ENCODE measurements around the gene ODF4. TPM values are rescaled to one million over a fixed set of nuclear protein-coding genes. Genes with fewer than 3 reads are reported as not detected.
"Not testable (repeated sequence)": the region's sequence is repeated elsewhere in the genome, so short reads cannot be mapped to it uniquely, and the experiment has no call there.

The ODF4 gene
- total RNA-seq, 1 donor from 2014 or later = not detected

DNA sequence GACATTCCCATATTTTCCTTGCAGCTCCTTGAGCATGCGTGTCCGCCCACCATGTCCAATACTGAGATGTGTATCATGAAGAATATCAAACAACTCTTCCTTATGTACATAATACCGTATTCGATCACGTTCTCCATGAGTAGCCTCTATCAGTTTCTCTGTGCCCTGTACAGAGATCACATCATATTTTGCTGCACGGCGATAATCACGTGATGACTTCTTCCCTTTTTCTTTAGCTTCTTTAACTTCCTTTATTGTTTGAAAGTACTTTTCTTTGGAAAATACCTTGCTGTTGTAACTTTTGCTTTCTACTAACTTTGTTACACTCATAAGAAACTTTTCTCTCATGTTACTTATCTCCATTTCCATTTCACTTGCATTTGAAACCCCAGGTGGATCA lies 30.3 kb downstream of the ODF4 start:
- DNase-seq (ENCODE audit: low spot score) = no peak

DNA sequence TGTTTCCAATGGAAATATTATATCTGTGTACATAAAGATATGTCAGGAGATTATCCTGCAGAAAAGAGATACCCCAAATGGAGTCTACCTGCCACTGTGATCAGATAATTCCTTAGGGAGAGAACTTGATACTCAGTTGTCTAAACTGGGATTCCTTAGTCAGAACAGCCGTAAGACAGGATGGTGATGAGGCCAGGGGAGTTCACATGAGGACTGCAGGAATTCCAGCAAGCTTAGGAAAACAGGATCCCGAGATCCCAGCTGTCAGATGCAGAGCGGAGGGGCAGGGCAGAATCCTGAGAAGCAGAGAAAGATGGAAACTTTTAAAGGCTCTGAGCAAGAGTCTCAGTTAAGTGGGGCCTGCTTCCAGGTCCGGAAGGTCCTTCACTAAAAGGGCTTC lies 32.1 kb downstream of the ODF4 start:
- DNase-seq (ENCODE audit: low spot score) = no peak

DNA sequence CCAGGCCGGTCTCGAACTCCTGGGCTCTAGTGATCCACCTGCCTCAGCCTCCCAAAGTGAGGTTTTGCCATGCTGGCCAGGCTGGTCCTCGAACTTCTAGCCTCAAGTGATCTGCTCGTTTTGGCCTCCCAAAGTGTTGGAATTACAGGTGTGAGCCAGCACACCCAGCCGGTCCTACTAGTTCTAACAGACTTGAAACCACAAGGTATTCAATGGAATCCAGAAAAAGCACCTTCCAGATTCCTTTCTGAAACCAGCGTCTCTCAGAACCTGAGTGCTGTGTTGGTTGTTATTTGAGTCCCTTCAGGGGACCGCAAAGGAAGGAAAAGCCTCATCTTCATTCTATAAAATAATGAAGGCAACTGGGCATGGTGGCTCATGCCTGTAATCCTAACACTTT lies 32.8 kb downstream of the ODF4 start:
- DNase-seq (ENCODE audit: low spot score) = no peak

DNA sequence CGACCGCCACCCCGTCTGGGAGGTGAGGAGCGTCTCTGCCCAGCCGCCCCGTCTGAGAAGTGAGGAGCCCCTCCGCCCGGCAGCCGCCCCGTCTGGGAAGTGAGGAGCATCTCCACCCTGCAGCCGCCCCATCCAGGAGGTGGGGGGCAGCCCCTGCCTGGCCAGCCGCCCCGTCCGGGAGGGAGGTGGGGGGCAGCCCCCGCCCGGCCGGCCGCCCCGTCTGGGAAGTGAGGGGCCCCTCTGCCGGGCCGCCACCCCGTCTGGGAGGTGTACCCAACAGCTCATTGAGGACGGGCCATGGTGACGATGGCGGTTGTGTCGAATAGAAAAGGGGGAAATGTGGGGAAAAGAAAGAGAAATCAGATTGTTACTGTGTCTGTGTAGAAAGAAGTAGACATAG lies 34.2 kb downstream of the ODF4 start:
- not testable (repeated sequence) for DNase-seq (ENCODE audit: low spot score)

DNA sequence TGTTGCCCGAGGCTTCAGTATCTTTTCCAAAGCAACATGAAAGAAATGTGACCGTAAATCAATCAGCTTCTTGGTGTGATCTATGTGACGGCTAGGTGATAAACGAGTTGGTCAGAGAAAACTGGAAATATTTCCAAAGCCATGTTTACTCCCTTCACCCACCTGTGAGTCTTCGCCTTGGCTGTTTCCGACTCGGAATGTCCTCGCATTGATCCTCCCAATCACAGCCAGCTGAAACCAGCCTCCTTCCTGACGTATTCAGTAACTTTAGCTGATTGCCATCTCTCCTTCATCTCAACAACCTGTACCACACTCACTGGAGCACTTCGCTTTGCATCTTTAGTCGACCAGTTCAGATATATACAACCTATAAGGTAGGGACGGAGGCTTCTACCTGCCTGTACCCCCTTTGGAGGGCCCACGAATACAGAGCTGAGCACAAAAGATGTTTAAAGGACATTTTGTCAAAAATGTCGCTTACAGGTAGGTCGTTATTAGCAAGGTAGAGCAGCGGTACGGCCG lies 36.2 kb downstream of the ODF4 start:
- DNase-seq (ENCODE audit: low spot score) = peak; percentile 50

DNA sequence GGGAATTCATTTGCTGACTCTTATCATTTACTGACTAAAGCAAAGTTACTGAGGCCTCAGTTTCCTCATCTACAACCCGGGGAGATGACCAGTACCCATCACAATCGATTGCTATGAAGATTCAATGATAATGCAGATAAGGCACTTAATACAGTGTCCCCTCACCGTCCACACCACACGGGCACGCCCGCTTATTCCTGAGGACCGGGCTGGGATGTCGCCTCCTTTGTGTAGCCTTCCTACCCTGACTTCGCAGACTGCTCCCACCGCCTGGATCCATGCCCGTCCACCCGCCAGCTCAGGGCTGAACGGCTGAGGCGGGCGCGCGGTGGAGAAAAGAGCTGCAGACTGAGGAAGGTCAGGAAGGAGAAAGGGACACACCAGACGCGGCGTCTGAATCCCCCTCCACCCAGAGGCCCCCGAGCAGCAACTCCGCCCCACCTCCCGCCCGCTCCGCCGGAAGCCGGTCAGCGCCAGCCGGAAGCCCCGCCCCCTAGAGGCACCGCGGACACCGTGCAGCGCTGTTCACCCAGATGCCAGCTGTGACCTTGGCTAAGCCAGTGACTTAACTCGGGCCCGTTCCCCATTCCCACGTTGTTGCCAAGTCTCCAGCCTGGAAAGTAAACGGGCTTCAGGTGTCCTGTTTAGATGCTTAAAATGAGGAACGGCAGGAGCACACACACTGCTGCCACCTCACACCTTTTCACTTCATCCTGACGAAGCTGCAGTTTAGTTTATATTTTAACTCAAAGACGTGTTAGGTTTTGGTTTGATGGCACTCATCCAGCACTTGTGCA lies 36.8 kb downstream of the ODF4 start, which contains the start of gene KRABD2:
Gene KRABD2, minus strand, starts transcription at position 434 of the 797 bp plus-strand sequence.
- DNase-seq (ENCODE audit: low spot score) = peak; percentile 88

DNA sequence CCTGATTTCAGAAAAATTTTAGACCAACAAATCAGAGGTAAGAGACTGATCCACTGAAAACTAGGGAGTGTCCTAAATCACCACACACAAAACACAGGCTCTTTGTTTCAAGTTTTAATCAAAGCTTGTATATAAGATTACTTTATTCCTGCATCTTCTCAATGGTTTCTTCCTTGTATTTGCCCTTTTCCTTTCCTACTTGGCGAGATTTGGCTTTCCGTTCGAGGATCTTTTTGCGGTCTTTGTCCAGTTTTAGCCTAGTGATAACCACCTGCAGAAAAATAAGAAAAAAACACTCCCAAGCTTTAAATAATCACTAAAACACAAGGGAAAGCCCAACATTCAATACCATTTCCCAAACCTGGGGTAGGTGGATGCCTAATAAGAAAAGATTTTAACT lies 37.8 kb downstream of the ODF4 start:
- no peak for DNase-seq (ENCODE audit: low spot score)

DNA sequence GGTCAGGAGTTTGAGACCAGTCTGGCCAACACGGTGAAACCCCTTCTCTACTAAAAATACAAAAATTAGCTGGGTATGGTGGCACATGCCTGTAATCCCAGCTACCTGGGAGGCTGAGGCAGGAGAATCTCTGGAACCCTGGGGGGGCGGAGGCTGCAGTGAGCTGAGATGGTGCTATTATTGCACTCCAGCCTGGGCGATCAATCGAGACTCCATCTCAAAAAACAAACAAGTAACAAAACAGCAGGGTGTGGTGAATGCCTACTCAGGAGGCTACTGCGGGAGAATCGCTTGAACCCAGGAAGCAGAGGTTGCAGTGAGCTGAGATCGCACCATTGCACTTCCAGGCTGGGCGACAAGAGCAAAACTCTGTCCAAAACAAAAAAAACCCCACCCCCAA lies 38.5 kb downstream of the ODF4 start:
- DNase-seq (ENCODE audit: low spot score) = not testable (repeated sequence)

DNA sequence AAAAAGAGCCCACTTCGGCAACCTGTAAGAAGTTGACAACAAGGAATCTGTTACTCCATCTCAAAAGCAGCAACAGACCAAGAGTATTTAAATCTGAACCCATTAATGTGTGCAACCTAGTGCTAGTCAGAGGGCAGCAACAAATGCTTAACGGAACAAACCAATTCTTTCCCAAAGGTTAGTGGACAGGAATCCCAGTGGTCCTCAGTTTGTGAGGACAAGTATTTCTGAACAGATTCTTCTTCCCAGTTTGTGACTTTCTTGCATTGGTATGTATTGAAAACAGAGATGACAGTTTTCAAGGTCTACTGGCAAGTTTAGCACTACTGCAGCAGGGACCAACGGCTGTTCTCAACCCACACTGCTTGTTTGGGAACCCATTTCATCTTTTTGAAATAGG lies 40.4 kb downstream of the ODF4 start:
- no peak for DNase-seq (ENCODE audit: low spot score)

DNA sequence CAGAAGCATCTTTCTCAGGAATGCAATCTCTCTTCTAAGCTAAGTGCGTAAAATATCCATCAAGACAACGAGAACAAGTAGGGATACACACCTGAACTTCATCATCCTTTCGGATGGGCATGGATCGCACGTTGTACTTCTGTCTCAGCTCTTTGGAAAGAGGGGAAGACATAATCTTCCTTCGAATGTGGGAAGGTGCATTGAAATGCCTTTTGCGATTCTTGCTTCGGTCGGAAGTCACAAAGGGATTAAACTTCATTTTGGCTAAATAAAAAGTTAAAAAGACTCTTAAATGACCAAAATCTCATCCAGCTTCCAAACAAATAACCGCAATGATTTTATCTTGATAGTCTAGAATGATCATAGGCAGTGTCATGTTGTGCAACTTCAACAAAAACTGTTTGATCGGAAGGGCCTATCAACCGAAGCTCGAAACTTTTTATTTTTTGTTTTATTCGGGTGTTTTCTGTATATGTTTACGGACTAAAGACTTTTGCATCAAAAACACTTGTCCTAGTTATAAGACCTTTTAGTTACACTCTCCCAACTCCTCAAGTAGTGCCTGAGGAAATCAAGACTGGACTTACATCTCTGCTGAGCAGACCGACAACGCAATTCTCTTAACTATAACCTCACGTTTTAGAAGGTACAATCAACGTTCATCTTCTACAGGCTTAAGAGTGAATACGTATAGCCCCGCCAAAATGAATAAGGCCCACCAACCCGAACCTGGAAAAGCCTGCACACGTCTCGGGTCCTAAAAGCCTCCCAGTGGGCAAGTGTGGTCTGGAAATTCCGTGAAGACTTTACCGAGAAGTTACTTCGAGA lies 42.6 kb downstream of the ODF4 start:
- no peak for DNase-seq (ENCODE audit: low spot score)

DNA sequence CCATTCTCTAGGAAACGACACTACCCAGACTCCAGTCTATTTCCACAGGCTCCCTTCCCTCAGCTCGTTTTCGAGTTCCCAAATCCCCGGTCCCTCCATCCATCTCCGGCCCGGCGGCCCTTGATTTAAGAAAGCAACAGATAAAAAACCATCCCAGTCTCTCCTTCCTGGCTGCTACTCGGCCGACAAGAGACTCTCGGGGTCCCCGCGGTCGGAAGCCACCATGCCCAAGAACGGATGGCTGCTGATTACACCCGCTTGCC lies 43.2 kb downstream of the ODF4 start:
- no peak for DNase-seq (ENCODE audit: low spot score)

DNA sequence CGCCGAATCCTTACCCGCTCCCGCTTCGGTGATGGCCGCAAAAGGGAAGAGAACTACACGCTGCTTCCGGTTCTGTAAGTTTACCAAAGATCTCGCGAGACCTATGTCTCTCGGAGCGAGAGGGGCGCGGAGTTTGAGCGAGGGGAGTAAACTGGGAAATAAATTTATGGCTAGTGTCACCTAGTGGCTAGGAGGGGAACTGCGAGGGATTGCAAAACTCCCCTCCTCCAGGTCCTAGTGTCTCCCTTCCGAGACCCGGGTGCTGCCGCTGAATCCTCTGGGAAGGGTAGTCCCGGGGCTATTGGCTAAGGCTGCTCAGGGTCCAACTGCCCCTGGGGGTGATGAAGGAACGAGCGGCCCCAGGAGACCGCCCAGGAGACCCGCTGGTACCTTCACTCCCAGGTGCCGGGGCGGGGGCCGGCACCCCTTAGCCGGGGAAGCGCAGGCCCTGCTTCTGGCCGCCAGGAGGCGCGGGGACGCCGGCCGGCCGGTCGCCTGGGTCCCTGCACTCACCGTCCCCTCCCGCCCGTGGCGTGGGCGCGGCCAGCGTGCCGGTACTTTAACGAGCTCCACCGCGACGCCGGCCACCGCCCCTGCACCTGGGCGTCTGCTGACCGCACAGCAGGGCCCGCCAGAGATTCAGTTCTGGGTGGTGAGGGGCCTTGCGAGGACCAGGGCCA lies 43.6 kb downstream of the ODF4 start, which contains the start of gene RPL26:
Gene RPL26, minus strand, starts transcription at position 51 of the 680 bp plus-strand sequence. CDS start 883 bp downstream, outside the sequence.
- DNase-seq (ENCODE audit: low spot score) = peak; percentile 98

DNA sequence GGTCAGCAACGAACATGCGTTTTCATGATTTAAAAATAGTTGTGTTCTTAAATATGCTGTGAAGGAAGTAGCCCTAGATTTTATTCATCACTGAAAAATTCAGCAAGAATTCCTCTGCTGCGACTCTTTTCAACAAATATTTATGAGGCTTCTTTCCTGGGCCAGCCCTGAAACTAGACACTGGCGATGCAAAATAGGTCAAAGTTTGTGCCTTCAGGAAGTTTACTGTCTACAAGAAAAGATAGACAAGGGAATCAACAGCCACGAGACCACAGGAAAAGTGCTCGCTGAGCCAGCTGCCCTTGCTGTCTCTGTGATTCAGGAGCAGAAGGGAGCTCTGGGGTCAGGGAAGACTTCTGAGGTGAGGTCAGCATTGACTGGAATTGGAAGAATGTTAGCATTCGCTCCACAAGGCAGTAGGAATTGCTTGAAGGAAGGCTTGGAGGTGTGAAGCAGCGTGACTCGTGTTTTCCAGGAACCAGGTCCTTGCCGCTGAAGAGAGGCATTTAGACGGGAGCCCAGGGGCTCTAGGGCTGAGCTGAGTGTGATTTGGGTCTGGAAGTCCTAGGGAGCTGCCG lies 45.2 kb downstream of the ODF4 start:
- no peak for DNase-seq (ENCODE audit: low spot score)

DNA sequence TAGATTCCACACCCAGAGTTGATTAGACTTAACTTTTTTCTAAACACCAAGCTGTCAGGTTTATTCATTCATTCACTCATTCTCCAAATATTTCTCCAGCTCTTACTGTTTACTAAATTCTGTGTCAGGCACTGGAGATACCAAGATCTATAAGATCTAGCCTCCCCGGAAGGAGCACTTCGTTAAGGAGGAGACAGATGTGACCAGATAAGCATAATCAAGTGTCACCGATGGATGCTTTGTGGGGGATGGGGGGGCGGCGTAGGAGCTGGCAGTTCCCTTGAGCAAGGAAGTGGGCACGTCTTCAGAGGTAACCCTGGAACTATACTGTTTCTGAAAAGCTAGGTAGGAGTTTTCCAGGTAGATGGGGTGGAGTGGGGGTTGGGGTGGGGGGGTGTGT lies 47.2 kb downstream of the ODF4 start:
- no peak for DNase-seq (ENCODE audit: low spot score)

DNA sequence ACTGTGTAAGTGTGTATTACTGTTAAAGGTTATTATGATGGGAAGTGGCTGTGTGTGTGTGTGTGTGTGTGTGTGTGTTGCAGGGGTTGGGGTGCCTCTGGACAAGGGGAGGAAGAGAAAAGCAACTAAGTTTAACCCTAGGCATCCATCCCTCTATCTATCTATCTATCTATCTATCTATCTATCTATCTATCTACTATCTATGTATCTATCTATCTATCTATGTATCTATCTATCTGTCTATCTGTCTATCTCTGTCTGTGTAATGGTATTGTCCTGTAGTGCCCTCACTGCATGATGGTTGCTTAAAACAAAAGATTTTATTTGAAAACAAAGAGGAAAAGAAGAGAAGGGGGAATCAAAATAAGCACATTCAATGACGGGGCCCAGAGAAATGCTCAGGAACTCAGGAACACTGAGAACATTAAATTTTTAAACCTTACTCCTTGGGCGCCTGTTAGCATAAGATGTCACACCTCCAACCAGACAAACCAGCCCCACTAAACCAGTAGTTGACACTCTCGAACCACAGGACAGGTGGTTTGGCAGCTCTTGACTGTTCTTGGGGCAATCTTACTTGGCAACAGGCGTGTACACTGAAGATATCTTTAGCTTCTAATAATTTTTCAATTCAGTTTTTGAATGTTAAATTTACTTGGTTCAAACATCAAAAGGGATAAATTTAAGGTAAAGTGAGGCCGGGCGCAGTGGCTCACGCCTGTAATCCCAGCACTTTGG lies 48.4 kb downstream of the ODF4 start:
- DNase-seq (ENCODE audit: low spot score) = no peak

DNA sequence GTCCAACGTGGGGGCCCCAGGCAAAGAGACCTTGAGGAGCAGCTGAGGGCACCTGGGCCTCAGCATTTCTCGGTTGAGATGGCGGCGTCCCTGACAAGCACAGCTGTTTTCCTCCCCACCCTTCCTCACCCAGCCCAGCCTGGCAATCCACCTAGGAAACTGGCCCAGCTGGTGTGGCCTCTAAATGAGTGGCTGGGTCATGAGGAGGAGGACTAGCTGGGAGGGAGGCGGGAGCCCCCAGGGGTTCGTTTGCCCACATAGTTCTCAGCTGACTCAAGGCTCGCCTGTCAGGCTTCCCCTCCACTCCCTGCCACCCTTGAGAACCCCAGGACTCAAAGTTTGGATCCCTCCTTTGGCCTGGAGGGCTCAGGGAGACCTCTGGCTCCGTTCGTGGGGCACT lies 52.1 kb downstream of the ODF4 start:
- DNase-seq (ENCODE audit: low spot score) = no peak

DNA sequence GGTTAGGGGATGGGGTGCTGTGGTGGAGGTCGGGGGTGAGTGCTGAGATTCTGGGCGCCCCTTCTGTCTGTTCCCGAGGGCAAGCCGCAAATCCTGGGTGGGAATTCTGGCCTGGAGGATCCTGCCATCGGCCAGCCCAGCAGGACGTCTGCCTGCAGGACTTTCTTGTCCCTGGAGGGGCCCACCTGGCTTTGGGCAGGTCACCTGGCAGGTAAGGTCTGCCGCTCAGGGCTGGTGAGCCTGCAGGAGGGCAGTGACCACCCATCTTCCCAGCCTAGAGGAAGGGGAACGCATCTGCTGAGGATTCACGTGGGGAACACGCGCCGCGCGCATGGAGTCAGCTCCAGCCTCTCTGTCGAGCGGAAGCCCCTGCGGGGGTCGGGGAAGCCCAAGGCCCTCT lies 52.6 kb downstream of the ODF4 start:
- DNase-seq (ENCODE audit: low spot score) = no peak

DNA sequence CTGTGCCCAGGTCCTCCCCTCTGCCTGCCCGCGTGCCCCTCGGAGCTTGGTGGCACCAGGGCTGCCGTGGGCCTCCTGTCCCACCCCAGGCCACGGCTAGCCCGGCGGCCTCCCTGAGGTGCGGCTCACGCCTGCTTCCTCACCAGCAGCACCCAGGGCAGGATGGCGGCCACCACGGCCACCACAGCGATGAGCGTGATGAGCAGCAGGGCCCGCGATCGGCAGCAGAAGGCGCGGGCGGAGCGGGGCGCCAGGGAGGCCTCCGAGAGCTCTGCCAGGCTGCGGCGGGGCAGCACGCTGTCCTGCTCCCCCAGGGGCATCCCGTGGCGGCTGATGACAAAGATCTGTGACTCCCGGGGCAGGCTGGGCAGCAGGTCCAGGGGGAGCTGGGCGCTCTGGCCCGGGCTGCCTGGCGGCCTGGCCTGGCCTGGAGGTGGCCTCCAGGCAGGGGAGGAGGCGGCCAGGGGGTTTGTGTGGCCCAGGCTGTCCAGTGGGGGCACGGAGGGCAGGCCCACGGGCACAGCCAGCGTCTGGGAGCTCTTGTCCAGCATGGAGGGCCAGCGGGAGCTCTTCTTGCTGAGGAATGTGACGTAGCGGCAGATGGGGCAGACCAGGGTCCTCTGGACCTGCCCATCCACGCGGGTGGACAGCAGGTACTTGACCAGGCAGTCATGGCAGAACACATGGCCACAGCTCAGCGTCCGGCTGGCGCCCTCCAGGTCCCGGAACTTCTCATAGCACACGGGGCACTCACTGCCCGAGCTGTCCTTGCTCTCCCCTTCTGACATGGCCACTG lies 53.2 kb downstream of the ODF4 start:
- DNase-seq (ENCODE audit: low spot score) = no peak

DNA sequence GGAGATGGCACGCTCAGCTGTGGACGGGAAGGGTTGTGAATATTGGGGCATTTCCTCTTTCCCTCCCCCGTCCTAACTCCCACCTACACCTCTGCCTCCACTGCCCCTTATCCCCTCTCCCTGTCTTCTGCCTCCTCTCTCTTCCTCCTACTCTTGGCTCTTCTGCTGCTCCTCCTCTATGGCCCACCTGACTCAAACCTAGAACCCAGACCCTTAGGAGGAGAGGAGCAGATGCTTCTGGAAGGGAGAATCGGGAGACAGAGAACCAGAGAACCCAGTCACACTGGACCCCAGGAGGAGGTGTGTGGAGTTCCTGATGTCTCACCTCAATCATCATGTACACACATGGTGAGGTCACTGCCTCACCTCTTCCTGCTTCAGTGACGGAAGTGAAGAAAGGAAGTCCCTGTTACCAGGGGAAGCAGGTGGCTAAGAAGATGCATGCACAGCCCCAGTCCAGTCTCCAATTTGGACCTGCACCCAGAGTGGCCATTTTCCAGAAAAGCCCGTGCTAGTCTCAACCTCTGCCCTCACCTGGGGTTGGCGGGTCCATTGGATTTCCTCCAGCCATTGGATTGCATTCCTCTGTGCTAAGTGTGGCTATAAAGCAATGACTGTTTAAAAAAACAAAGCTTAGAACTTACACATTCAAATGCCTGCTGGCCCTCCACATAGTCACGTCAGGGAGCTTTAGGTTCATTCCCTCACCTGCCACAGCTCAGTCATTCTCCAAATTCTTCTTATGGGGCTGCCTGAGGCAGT lies 54.0 kb downstream of the ODF4 start:
- no peak for DNase-seq (ENCODE audit: low spot score)

DNA sequence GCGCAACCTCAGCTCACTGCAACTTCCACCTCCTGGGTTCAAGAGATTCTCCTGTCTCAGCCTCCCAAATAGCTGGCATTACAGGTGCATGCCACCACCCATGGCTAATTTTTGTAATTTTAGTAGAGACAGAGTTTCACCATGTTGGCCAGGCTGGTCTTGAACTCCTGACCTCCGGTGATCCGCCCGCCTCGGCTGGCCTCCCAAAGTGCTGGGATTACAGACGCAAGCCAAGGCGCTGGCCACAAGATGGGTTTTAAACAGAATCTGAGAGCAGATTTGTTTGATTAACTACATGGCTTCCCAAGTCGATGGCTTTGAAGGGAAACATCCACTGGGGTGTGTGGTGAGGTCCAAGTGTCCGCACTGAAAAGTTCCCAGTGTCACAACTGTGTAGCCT lies 54.9 kb downstream of the ODF4 start:
- not testable (repeated sequence) for DNase-seq (ENCODE audit: low spot score)
